ENCODE data around the gene LGR4. TPM values are rescaled to one million over a fixed set of nuclear protein-coding genes. Genes with fewer than 3 reads are reported as not detected.
A peak's percentile ranks its signal among the peaks of the same experiment; 100 is the strongest.

LGR4 gene
- total RNA-seq, 1 experiment from 2014 or later: 37.1 TPM

- peaks cover 69% of the 10 kb centered on the region for H3K4me1 Mint-ChIP-seq (ENCODE audit: low read depth, unreplicated experiment)
- CTCF ChIA-PET: no interaction called here
These were observed 74.8 kb downstream of the LGR4 start for GRCh38 chr11:27397624-27398399.

GRCh38 chr11:27396259-27396839 is 76.2 kb downstream of the LGR4 start:
- Mint-ChIP-seq H3K4me3 (ENCODE audit: unreplicated experiment) (peak overlapping the region; percentile 70), H3K27me3 (ENCODE audit: insufficient read depth, unreplicated experiment) (no peaks in the 10 kb centered on the region), H3K36me3 (ENCODE audit: insufficient read depth, unreplicated experiment) (peaks cover 6% of the 10 kb centered on the region), H3K4me1 (ENCODE audit: low read depth, unreplicated experiment) (peaks cover 64% of the 10 kb centered on the region), H3K9me3 (ENCODE audit: unreplicated experiment) (no peaks in the 10 kb centered on the region), H3K27ac (ENCODE audit: unreplicated experiment) (peak overlapping the region; percentile 97)
- peak overlapping the region; percentile 16 for H3K4me3 ChIP-seq (ENCODE audit: low read depth, low read length)
- H3K36me3 ChIP-seq (ENCODE audit: control insufficient read depth, insufficient read depth, low read length): no peaks in the 10 kb centered on the region
- no peak for DNase-seq
- no peaks in the 10 kb centered on the region for H3K9me3 ChIP-seq
- peaks cover 72% of the 10 kb centered on the region for H3K4me1 ChIP-seq
- no peak for TF ChIP-seq CTCF (IDR thresholded peaks at IDR 0.05; ENCODE audit: insufficient read depth in 1 of 2, low read depth in 1 of 2, low read length in 1 of 2, severe bottlenecking in 1 of 2, unreplicated experiment in 1 of 2)
- TSS peak; percentile 84 for BruUV-seq (replicated peaks)
- CTCF ChIA-PET: interaction anchor here (0.5 to 1.6 kb wide), 7 partner anchors 22 to 208 kb away, joined by 3 to 10 read pairs (median 3); partner anchors contain the start of gene LGR4
- no peaks in the 10 kb centered on the region for H3K27me3 ChIP-seq (replicated peaks; ENCODE audit: control insufficient read depth, insufficient read depth, low read length)
- intact Hi-C loops (cut with micrococcal nuclease; ENCODE audit: unreplicated experiment): loop anchor here (1.0 to 5.0 kb wide), 4 partner anchors 24 to 209 kb away; partner anchors contain the start of gene LGR4
- POLR2A ChIA-PET: interaction anchor here (0.9 to 1.4 kb wide), 8 partner anchors 10 to 102 kb away, joined by 3 to 16 read pairs (median 4); partner anchors contain the start of genes CCDC34 and LGR4

More at GRCh38 chr11:27397624-27398399, 74.8 kb downstream of the LGR4 start:
- Mint-ChIP-seq H3K27ac (ENCODE audit: unreplicated experiment) (peak overlapping the region; percentile 86), H3K4me3 (ENCODE audit: unreplicated experiment) (peak overlapping the region; percentile 70), H3K36me3 (ENCODE audit: insufficient read depth, unreplicated experiment) (peaks cover 6% of the 10 kb centered on the region), H3K9me3 (ENCODE audit: unreplicated experiment) (no peaks in the 10 kb centered on the region), H3K27me3 (ENCODE audit: insufficient read depth, unreplicated experiment) (no peaks in the 10 kb centered on the region)
- no peak for TF ChIP-seq CTCF (IDR thresholded peaks at IDR 0.05; ENCODE audit: insufficient read depth in 1 of 2, low read depth in 1 of 2, low read length in 1 of 2, severe bottlenecking in 1 of 2, unreplicated experiment in 1 of 2)
- no peak for DNase-seq
- BruUV-seq (replicated peaks): no TSS peak
- intact Hi-C loops (cut with micrococcal nuclease; ENCODE audit: unreplicated experiment): loop anchor here (2.0 to 5.0 kb wide), 3 partner anchors 23 to 211 kb away; no protein-coding TSS in a partner anchor
- POLR2A ChIA-PET: no interaction called here
- H3K36me3 ChIP-seq (ENCODE audit: control insufficient read depth, insufficient read depth, low read length): no peaks in the 10 kb centered on the region
- H3K27me3 ChIP-seq (replicated peaks; ENCODE audit: control insufficient read depth, insufficient read depth, low read length): no peaks in the 10 kb centered on the region
- peaks cover 72% of the 10 kb centered on the region for H3K4me1 ChIP-seq
- H3K9me3 ChIP-seq: no peaks in the 10 kb centered on the region
- H3K4me3 ChIP-seq (ENCODE audit: low read depth, low read length): no peak overlapping the region

DNA sequence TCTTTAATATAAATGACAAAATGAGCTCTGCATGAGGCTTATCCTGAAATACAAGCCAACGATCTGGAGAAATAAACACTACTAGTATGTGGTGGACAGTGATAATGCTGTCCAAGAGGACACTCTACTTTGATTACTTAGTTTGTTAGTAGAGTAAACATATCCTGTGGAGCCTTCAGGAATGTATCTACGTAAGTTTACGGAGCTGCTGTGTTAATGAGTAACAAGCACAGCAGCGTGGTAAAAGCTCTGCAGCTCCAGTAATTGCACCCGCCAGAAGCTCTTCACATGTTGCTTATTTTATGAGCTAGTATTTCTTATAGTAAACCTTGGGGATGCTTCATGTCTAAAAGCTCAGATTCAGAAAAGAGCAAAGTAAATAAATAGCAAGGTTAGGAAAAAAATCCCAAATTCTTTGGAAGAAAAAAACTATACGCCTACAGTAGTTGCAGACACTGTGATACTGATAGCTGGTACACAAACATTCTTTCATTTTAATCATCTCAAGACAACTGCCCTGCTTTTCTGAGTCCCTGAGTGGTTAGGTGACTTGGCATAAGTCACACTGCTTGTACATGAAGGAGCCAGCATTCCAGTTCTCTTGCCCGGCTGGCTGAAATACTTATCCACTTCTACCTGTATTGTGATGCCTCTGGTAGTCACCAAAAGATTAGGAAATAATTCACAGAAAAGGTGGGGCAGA is 76.9 kb downstream of the LGR4 start:
- Mint-ChIP-seq H3K36me3 (ENCODE audit: insufficient read depth, unreplicated experiment) (peaks cover 6% of the 10 kb centered on the region), H3K4me1 (ENCODE audit: low read depth, unreplicated experiment) (peaks cover 63% of the 10 kb centered on the region), H3K9me3 (ENCODE audit: unreplicated experiment) (no peaks in the 10 kb centered on the region), H3K27me3 (ENCODE audit: insufficient read depth, unreplicated experiment) (no peaks in the 10 kb centered on the region), H3K4me3 (ENCODE audit: unreplicated experiment) (peak overlapping the region; percentile 70), H3K27ac (ENCODE audit: unreplicated experiment) (peak overlapping the region; percentile 97)
- no peaks in the 10 kb centered on the region for H3K9me3 ChIP-seq
- peaks cover 73% of the 10 kb centered on the region for H3K4me1 ChIP-seq
- CTCF ChIA-PET: interaction anchor here (0.5 to 1.6 kb wide), 8 partner anchors 21 to 208 kb away, joined by 3 to 10 read pairs (median 3); partner anchors contain the start of gene LGR4
- POLR2A ChIA-PET: interaction anchor here (0.9 to 1.4 kb wide), 8 partner anchors 9 to 101 kb away, joined by 3 to 16 read pairs (median 4); partner anchors contain the start of genes CCDC34 and LGR4
- TF ChIP-seq CTCF (IDR thresholded peaks at IDR 0.05; ENCODE audit: insufficient read depth in 1 of 2, low read depth in 1 of 2, low read length in 1 of 2, severe bottlenecking in 1 of 2, unreplicated experiment in 1 of 2): no peak
- no peaks in the 10 kb centered on the region for H3K27me3 ChIP-seq (replicated peaks; ENCODE audit: control insufficient read depth, insufficient read depth, low read length)
- H3K36me3 ChIP-seq (ENCODE audit: control insufficient read depth, insufficient read depth, low read length): no peaks in the 10 kb centered on the region
- peak; percentile 76 to 77 for DNase-seq
- no TSS peak for BruUV-seq (replicated peaks)
- intact Hi-C loops (cut with micrococcal nuclease; ENCODE audit: unreplicated experiment): loop anchor here (1.0 to 5.0 kb wide), 6 partner anchors 21 to 208 kb away; partner anchors contain the start of genes CCDC34 and LGR4
- peak overlapping the region; percentile 16 for H3K4me3 ChIP-seq (ENCODE audit: low read depth, low read length)
